ENCODE data around the gene GRK6.
A peak's percentile ranks its signal among the peaks of the same experiment; 100 is the strongest.

The GRK6 gene

DNA sequence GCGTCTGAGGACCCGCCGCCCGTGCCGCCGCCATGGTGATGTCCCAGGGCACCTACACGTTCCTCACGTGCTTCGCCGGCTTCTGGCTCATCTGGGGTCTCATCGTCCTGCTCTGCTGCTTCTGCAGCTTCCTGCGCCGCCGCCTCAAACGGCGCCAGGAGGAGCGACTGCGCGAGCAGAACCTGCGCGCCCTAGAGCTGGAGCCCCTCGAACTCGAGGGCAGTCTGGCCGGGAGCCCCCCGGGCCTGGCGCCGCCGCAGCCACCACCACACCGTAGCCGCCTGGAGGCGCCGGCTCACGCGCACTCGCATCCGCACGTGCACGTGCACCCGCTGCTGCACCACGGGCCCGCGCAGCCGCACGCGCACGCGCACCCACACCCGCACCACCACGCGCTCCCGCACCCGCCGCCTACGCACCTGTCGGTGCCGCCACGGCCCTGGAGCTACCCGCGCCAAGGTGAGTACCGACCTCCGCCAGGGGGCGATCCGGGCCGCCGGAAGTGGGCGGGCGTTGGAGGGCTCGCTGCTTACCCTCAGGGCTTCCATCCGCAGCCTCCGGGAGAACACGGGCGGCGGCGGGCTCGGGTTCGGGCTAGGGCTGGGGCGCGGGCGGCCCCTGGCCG lies 28.7 kb downstream of the GRK6 start:
- peak; percentile 93 for DNase-seq

DNA sequence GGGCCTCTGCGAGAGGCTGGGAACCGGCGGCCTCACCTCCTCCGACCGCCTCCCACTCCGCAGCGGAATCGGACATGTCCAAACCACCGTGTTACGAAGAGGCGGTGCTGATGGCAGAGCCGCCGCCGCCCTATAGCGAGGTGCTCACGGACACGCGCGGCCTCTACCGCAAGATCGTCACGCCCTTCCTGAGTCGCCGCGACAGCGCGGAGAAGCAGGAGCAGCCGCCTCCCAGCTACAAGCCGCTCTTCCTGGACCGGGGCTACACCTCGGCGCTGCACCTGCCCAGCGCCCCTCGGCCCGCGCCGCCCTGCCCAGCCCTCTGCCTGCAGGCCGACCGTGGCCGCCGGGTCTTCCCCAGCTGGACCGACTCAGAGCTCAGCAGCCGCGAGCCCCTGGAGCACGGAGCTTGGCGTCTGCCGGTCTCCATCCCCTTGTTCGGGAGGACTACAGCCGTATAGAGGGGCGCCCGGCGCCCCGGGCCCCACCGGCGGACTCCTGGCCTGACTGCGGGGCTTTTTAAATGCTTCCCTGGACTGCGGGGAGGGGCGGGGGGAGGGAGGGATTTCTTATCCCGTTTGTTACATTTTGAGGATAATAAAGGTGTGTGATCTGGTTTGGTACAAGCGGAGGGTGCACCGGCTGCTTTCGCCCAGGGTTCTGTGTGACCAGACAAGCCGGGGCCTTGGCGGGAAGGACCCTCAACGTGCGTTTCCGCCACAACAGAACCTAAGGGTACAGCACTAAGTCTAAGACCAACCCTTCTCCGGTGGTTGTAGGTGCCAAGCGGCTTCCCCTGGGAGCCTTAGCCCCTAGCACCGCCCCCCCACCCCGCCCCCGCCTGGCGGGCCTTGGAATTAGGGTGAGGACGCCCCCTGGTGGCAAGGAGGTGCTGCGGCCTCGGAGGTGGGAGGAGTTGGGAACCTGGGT lies 29.4 kb downstream of the GRK6 start:
- DNase-seq = peak; percentile 93

DNA sequence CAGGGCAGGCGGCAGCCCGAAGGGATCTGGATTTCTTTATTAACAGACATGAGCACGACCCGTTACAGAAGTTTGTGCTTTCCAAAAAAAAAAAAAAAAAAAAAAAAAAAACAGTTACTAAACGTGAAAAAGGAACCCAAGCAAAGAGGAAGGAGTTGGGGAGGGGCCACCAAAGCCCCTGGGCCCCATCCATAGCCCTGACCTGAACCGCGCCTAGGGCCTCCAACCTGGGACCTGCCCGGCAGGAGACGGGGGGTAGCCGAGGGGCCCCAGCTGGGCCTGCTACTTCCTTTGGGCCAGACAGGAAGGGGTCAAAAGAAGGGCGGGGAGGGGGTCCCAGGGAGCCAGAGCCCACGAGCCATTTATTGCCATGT lies 30.1 kb downstream of the GRK6 start:
- no peak for DNase-seq

DNA sequence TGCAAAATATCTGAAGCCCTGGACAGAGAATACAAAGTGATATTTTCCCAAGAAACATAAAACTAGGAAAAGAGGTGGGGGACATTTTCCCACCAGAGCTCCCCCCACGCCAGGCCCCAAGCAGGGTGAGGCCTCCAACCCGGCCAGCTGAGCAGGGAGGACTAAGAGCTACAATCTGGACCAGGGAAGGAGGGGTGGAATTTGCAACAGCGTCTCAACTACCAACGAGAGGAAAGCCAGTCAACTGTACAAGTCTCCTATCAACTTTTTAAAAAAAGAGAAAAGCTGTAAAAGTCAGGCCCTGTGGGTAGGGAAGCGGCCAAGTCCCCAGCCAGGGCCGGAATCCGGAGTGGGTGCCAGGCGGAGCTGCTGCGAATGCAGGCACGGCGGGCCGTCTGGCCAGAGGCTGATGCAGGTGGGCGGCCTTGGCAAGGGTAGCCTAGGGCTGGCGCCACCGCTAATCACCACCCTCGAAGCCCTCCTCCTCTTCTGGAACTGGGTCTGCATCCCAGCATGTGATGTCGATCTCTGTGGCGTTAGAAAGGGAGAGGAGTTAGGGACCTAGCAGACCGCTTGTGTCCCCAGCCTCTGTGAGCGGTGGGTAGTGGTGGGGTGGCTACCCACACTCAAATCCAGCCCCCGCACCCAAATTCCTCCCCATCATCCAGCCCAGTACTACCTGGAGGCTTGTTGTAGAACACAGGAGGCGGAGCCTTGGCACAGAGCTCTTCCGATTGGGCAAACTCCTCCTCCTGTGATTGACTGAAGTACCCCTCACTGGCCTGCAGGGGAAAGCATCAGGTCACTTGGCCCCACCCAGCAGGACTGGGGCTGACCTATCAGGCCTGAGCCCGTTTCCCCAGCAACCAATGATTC lies 30.7 kb downstream of the GRK6 start:
- DNase-seq = peak; percentile 81

DNA sequence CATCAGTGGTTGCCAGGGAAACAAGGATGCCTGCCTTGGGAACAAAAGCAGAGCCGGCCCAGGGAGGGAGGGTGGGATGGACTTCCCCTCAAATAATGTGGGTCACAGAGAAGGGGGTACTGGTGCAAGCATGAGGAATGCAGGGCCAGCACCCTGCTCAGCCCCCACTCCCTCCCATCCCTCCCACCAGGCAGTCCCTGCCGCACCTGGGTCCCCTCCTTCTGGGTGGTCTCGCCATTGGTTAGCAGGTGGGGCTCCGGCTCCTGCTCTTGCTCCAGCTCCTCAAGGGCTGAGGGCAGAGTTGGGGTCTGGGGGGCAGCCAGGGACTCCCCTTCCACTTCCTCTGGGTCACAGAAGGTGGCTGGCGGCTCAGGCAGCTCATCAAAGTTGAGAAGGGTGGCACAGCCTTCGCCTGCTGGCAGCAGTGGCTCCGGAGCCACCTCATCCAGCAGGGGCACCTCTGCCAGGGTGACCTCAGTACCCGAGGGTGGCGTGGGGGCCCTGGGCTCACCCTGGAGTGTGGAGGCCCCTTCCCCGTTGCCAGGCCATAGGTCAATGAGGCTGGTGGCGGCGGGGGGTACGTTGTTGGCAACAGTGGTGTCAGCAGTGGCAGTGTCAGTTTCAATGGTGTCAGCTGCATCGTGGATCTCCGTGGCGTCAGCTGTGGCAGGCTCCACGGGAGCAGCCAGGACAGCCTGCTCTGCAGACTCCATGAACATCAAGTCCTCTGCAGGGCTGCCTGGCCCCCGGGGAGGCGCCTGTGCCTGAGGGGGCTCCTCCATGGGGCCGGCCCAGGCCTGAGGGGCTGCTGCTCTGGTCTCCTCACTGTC lies 31.6 kb downstream of the GRK6 start:
- DNase-seq = no peak

DNA sequence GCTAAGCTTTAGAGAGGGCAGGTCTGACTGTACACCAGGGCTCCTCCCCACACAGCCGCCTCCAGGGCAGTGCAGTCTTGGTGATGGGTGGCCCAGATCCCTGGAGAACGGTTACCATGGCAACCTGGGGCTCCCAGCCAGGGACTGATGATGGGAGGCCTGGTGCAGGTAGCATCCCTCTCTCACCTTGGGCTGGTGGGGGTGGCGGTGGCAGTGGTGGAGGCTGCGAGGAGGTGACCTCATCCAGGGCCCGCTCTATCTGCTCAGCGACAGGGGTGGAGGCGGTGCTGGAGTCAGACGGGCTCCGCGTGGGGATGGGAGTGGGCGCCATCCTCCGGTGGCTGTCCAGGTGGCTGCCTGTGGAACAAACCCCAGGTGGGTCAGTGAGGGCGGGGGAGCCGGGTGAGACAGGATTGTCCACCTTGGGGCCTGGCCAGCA lies 32.5 kb downstream of the GRK6 start:
- no peak for DNase-seq

DNA sequence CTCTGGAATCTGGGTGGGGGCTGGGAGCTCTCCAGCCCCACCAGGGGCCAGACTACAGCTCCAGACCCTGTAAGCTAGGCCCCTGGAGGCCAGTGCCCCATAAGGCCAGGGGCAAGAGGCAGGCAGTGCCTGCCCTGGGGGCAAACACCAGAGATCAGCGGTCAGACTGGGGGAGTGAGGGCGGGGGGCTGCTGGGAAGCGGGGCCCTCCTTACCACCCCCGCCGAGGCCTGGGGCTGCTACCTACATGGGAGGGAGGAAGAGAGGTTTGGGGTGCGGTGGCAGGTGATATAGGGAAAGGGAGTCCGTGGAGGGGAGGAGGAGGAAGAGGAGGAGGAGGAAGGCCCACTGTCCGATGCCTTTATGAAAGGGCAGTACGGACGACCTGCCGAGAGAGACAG lies 32.9 kb downstream of the GRK6 start:
- no peak for DNase-seq

DNA sequence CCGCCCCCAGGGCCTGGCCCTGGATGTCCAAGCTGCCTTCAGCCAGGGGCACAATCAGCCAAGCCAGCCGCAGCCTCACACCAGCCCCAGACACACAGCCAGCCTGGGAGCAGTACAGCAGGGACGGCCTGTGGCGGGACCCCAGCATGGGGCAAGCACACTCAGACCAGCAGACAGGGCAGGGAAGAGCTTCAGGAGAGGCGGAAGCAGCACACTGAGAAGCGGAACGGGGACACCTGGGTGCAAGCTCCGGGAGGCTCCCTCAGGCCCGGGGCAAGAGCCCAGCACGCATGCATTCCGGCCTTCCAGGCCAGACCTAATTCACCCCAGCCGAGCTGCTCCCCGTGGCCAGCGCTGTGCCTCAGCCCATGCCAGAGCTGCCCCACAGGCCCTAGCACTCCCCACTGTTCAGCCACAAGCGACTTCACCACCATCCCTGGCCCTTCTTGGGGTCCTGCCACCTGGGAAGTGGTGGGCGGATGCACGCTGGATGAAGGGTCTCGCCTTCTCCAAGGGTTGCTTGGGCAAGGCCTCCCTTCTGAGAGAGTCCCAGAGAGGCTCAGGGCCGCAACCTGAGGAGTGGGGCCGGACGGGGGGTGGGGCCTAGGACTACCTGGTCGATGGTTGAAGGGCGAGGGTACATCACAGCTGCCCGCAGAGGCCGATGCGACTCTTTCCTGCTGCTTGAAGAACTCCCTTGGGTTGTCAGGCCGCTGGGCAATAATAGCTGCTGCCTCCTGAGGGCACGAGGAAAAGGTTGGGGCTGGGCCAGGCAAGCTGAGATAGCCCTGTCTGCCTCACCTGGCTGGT lies 33.5 kb downstream of the GRK6 start:
- DNase-seq = no peak

DNA sequence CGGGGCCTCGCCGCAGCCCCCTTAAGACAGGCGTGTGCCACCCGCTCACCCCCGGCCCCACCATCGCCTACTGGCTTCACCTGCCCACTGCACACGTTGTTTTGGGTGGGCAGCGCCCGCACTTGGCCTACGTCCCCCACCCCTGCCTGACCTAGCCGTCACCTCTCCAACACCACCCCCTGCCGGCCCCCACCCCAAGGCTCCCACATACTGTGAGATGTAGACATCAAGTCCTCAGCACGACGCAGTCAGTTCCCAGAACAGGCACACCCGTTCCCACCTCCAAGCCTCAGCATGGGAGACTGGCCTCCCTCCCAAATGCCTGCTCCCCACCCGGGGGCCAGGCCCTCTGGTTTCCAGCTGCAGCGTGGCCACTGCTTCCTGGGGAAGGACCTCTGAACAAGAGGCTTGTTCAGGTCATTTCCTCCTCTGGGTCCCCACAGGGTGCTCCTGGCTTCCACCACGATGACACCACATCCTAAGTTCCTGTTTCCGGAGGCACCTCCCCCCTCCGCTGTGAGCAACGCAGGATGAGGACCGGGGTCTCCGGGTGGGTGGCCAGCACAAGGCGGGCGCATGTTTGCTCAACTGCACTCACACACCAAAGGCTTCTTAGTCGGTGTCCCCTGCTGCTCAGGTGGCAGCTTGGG lies 35.7 kb downstream of the GRK6 start:
- DNase-seq = no peak

DNA sequence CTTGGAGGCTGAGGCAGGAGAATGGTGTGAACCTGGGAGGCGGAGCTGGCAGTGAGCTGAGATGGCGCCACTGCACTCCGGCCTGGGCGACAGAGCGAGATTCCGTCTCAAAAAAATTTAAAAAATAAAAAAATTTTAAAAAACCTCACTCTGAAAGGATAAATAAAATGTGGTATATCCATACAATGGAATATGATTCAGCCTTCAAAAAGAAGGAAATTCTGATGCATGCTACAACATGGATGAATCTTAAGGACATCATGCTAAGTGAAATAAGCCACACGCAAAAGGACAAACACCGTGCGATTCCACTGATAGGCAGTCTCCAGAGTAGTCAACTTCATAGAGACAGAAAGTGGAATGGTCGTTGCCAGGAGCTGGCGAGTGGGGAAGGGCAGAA lies 38.6 kb downstream of the GRK6 start:
- no peak for DNase-seq

DNA sequence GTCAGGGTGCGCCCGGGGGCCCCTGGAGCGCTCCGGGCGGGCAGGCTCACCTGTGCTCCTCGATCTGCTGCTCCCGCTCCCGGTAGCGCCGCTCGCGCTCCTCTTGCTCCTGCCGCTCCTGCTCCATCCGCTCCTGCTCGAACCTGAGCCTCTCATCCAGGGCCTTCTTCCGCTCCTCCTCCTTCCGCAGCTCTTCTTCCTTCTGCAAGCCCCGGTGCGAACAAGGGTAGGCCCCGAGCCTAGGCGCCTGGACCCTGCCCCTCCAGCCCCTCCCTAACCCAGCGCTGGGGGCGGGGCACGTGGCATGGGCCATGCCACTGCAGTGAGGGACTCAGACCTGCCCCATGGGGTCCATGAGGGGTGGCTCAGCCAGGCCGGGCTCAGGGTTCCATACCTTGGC lies 40.4 kb downstream of the GRK6 start:
- no peak for DNase-seq

DNA sequence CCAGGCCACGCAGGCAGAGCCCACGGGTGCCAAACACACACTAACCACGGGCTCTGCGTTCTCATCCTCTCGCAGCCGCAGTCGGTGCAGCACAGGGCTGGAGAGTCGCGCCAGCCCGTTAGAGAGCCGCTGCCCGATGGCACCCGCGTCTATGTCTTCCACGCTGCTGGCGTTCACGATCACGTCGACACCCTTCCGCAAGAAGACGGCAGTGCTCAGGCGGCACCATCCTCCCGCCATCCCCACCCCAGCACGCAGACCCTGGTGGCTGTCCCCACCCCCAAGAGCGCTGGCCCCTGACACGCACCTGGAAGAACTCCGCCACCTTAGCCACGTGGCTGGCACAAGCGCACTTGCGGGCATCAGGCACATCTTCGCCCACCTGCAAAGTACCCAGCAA lies 41.0 kb downstream of the GRK6 start:
- DNase-seq = no peak

DNA sequence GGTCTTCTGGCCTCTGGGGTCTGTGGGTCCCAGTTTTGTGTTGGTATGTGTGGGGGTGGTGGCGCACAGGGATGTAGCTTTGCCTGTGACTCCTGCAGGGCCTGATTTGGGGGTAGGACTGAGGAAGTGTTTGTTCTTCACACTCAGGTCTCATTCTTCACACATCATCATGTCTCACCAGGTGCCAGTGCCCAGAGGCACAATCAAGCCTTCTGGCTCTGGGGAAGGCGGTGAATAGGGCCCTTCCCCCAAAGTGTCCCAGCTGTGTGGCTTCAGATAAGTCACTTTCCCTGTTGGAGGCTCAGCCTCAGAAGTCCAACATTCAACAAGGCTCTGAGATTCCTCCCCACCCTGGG lies 41.8 kb downstream of the GRK6 start:
- DNase-seq = no peak

DNA sequence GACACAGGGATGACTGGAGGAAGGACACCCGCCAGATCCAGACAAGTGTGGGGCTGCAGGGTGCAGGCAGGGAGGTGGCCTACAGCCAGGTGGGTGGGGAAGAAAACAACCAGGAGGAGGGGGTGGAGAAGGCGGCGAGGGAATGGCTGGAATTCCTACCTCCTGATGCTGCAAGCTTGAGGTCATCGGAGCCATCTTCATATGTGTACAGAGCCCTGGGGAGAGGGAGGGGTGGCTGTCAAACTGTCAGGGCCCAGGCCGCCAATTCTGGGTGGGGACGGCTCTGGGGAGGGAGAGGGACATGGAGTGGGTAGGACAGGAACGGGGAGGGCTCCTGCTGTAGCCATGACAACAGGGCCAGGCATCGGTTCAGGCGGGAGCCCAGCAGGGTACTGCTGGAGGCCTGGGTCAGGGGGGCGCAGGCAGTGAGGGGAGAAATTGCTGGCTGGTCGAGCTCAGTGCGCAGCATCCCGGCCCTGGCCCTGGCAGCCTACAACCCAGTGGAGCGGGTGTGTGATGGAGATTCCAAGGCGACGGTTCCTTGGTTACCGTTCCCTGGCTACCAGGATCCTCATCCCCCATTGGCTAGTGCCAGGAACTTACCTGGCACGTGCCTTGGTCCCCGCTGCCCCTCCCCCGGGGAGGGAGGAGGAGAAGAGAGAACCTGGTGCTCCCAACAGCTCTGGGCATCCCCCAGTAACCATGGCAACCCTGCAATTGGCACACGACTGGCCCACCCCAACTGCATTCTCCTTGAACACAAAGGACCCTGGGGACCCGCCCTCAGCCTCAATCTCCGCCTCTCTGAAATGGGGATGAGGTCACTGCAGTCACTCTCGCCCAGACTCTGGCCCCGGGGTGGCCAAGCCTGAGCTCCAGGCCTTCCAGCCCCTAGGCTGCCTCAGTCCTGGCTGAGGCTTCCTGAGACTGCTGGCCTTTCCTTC lies 42.5 kb downstream of the GRK6 start:
- no peak for DNase-seq

DNA sequence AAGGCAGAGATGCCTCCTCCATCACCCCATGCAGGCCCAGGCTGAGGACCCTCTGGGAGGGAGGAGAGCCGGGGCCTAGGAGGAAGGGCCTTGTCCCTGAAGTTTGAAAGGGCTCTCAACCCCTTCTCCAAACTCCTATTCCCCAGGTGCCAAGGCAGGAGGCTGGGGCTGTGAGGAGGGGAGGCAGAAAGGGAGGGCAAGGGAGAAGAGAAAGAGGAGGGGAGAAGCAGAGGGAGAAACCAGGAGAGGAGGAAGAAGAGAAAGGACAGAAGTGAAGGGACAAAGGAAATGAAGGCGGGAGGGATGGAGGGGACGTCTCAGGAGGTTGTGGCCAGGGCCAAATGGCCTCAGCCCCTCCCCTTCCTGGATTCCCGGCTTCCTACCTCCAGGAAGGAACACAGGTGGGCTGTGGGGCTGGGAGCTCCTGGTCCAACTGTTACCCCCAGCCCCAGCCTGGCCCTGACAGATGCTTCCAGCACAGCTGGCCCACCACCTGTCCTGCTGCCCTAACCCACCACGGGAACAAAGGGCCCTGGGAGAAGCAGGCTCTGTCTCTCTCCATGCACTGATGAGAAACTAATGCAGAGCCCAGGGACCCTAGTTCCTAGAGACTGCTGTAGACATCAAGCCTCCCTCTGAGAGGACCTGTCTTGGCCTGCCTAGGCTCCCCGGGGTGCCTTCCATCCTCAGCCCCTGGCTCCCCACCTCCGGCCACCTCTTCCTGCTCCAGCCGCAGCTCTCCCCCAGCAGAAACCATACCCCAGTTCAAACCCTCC lies 43.5 kb downstream of the GRK6 start:
- DNase-seq = no peak

DNA sequence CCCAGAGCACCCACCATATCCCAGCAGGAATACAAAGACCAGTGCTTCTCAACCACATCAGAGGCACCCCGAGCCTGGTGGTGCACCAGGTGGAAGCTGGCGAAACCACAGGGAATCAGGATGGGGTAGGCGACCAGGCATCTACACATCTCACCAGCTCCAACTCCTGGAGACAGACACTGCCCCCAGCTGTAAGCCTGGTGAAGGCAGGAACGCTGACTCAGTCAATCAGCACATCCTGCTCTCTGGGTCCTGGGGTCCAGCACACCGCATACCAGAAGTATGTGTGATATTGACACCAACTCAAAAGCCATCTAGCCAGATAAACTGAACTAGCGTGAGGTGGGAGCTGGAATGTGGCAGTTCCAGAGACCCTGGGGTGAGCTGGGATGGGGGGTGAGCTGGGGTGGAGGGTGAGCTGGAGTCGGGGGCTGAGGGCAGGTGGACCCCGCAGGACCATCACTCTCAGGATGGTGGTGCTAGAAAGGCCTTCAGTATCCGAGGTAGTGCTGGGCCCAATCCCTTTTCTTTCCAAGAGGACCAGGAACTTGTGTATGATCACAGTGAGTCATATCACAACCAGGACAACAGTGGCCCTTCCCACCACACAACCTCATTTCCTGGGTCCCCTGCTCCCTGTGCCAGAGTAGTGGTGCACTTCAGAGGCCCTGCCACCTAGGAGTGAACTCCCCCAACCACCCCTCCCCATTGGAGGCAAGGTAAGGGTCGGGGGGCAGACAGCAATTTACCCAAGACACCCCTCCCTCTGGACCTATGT lies 44.5 kb downstream of the GRK6 start:
- no peak for DNase-seq

DNA sequence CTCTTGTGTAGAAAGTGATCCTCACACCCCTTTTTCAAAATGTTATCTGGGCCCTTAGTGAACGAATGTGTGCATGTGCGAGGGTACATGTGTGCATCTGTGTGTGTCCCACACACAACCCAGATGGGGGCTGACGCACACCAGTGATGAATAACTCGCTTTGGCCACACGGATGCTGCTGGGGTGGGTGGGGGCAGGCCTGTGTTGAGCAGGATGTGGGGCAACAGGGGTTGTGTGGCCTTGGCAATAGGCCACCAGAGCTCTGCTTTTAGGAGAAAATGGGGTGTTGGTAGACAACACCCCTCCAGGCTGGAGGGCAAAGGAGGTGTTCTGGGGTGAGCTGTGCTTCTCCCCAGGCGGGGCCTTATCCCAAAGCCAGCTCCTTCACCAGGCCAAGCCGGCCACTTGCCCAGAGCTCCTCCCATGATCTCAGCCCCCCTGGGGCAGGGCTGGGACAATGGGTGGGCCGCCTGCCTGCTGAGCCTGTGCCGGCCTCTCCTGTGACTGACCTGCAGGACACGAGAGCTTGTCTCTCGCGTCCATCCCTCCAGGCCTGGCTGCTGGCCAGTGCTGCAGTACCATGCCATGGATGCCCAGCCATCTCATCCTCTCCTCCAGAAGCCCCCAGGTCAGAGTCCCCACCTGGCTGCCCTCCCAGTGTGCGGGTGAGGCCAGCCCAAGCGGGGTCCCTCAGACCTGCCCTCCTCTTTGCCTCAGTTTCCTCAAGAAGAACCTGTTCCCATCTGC lies 45.3 kb downstream of the GRK6 start:
- no peak for DNase-seq

Data from CD4-positive, alpha-beta T cell treated with Interleukin-10 for 1 hour (primary cell).